Right lobe of liver (tissue), 6 donors: ENCODE measurements around the gene GJD3. TPM values are rescaled to one million over a fixed set of nuclear protein-coding genes. Genes with fewer than 3 reads are reported as not detected.
A peak's percentile ranks its signal among the peaks of the same experiment; 100 is the strongest.

Experiments
- ATAC-seq, 4 donors: fragments of 200-7000 bp; cut with Tn5 transposase; one replicate each; pipeline ENCODE4 v1.9.1; 2020; ENCODE audit warnings: mild to moderate bottlenecking in 4 of 4, moderate library complexity in 4 of 4
- DNase-seq, 3 donors: peaks; one replicate each; pipeline ENCODE4 v3.0.0-alpha.2; 2020
- H3K27ac ChIP-seq, 3 donors: fragments of 200-600 bp; one replicate each; pipeline ENCODE4 v1.8.0; 2022
- H3K27me3 ChIP-seq, 2 donors: fragments of 200-600 bp; one replicate each; pipeline ENCODE4 v1.8.0; 2022
- H3K36me3 ChIP-seq, 4 donors: fragments of 200-600 bp; sonication (generic) in 1 of 4; one replicate each; pipeline versions ENCODE4 v1.5.1 to v1.8.0; 2017 to 2022; ENCODE audit warnings: control low read depth in 1 of 4
- H3K4me1 ChIP-seq, 4 donors: fragments of 200-600 bp; sonication (generic) in 1 of 4; one replicate each; pipeline versions ENCODE4 v1.5.1 to v1.8.0; 2017 to 2022; ENCODE audit warnings: control low read depth in 1 of 4
- H3K4me3 ChIP-seq, 3 donors: fragments of 200-600 bp; one replicate each; pipeline ENCODE4 v1.8.0; 2022
- H3K9me3 ChIP-seq, 4 donors: fragments of 200-600 bp; sonication (generic) in 1 of 4; one replicate each; pipeline versions ENCODE4 v1.5.1 to v1.8.0; 2017 to 2022; ENCODE audit warnings: control low read depth in 1 of 4
- CTCF ChIP-seq, 4 donors: fragments of 200-600 bp in 3 of 4; fragments of 450-650 bp in 1 of 4; IDR thresholded peaks; one replicate each; pipeline versions ENCODE4 v1.5.1 to v1.8.0; 2016 to 2022; ENCODE audit warnings: antibody characterized with exemption in 4 of 4, mild to moderate bottlenecking in 2 of 4
- POLR2A ChIP-seq: fragments of 450-650 bp; IDR thresholded peaks from one replicate; pipeline ENCODE4 v1.6.1; 2017; ENCODE audit warnings: antibody characterized with exemption, mild to moderate bottlenecking
- WGBS: methylation state at CpG from one replicate; pipeline ENCODE4 v1.1.6; 2018; ENCODE audit warnings: low coverage, low lambda C conversion rate; ENCODE audit not compliant: insufficient coverage; ENCODE audit errors: missing lambda C conversion rate; 5-methylcytosine and 5-hydroxymethylcytosine counted together
- intact Hi-C, 2 donors: fragments of 100-400 bp; cut with DNase I; formaldehyde crosslinking; loops; one replicate each; pipeline versions ENCODE4 v1.11.2 to v1.14.1; 2022
- total RNA-seq, 6 experiments: library from RNA; depleted of rRNA in 2 of 6; stranded (reverse); fragments of >200 nt in 2 of 6; fragmentation: NEBNext Ultra II Directional in 3 of 6; extraction: Animal tissue kit (Norgen Biotek cat#: 25700) in 3 of 6; gene quantifications; one replicate each; pipeline versions ENCODE4 v1.1.0 to v1.2.4, GENCODE V29; 2016 to 2023
- donor health status: DM: no; HTN: yes; CAD: no.
- donor health status: DM: no; HTN: no; CAD: no.
- donor health status: DM: no; HTN: no; CAD: no.
- donor health status: DM: no; HTN: yes; CAD: no.
- donor health status: DM: no; HTN: yes; CAD: no.

GJD3 gene
- total RNA-seq, 6 experiments from 2014 or later: 0.22 to 0.78 (median 0.37) TPM; not detected in 1

- peaks cover 4 to 74% (median 32%) of the 10 kb centered on the region in 4 donors for H3K4me1 ChIP-seq
- DNase-seq (no peak), ATAC-seq (peak in 1 of 4 donors; percentile 1)
- 17% methylated on average over 10 of the region's 11 CpGs for WGBS
- H3K4me3 ChIP-seq: peak overlapping the region; percentile 85 to 95 (median 92)
- H3K27ac ChIP-seq: peak overlapping the region; percentile 64 to 97 (median 92)
- intact Hi-C loops: no loop called here
- TF ChIP-seq CTCF (IDR thresholded peaks at IDR 0.05) (no peak), POLR2A (no peak)
- no peaks in the 10 kb centered on the region for H3K27me3 ChIP-seq
- peaks cover 0 to 12% (median 3%) of the 10 kb centered on the region in 4 donors for H3K36me3 ChIP-seq
- no peaks in the 10 kb centered on the region for H3K9me3 ChIP-seq
These were observed 18.4 kb downstream of the GJD3 start for GRCh38 chr17:40345994-40346764.

GRCh38 chr17:40345161-40345993 lies 19.2 kb downstream of the GJD3 start:
- TF ChIP-seq CTCF (IDR thresholded peaks at IDR 0.05): no peak
- TF ChIP-seq POLR2A: peak; percentile 40
- WGBS: 0% methylated on average over 8 of the region's 45 CpGs
- ATAC-seq (peak; percentile 34 to 59 (median 50)), DNase-seq (peak; percentile 82 to 92 (median 90))
- no peaks in the 10 kb centered on the region for H3K9me3 ChIP-seq
- peak overlapping the region; percentile 85 to 95 (median 92) for H3K4me3 ChIP-seq
- intact Hi-C loops: no loop called here
- H3K27ac ChIP-seq: peak overlapping the region; percentile 64 to 97 (median 92)
- H3K36me3 ChIP-seq: peaks cover 0 to 12% (median 3%) of the 10 kb centered on the region in 4 donors
- no peaks in the 10 kb centered on the region for H3K27me3 ChIP-seq
- H3K4me1 ChIP-seq: peaks cover 4 to 75% (median 35%) of the 10 kb centered on the region in 4 donors

- intact Hi-C loops: no loop called here
- ATAC-seq (no peak), DNase-seq (peak in 1 of 3 donors; percentile 22)
- 18% methylated on average over 6 of the region's 7 CpGs for WGBS
- H3K36me3 ChIP-seq: peaks cover 0 to 7% (median 3%) of the 10 kb centered on the region in 4 donors
- H3K4me3 ChIP-seq: peak overlapping the region; percentile 85 to 95 (median 92)
- no peaks in the 10 kb centered on the region for H3K9me3 ChIP-seq
- H3K27ac ChIP-seq: peak overlapping the region; percentile 83 to 97 (median 92)
- TF ChIP-seq CTCF (IDR thresholded peaks at IDR 0.05) (no peak), POLR2A (no peak)
- peaks cover 4 to 71% (median 34%) of the 10 kb centered on the region in 4 donors for H3K4me1 ChIP-seq
- H3K27me3 ChIP-seq: no peaks in the 10 kb centered on the region
These were observed 19.9 kb downstream of the GJD3 start for GRCh38 chr17:40344421-40345160.
